HK-2 (cell line): ENCODE measurements around the gene BRD9.
"Not testable (repeated sequence)": the region's sequence is repeated elsewhere in the genome, so short reads cannot be mapped to it uniquely, and the experiment has no call there.

Experiments
- DNase-seq: peaks from one replicate; pipeline ENCODE4 v3.0.0-alpha.2; 2018; ENCODE audit not compliant: unreplicated experiment

Gene BRD9

GRCh38 chr5:922436-923280, 30.1 kb upstream of the BRD9 start:
- DNase-seq: no peak

DNA sequence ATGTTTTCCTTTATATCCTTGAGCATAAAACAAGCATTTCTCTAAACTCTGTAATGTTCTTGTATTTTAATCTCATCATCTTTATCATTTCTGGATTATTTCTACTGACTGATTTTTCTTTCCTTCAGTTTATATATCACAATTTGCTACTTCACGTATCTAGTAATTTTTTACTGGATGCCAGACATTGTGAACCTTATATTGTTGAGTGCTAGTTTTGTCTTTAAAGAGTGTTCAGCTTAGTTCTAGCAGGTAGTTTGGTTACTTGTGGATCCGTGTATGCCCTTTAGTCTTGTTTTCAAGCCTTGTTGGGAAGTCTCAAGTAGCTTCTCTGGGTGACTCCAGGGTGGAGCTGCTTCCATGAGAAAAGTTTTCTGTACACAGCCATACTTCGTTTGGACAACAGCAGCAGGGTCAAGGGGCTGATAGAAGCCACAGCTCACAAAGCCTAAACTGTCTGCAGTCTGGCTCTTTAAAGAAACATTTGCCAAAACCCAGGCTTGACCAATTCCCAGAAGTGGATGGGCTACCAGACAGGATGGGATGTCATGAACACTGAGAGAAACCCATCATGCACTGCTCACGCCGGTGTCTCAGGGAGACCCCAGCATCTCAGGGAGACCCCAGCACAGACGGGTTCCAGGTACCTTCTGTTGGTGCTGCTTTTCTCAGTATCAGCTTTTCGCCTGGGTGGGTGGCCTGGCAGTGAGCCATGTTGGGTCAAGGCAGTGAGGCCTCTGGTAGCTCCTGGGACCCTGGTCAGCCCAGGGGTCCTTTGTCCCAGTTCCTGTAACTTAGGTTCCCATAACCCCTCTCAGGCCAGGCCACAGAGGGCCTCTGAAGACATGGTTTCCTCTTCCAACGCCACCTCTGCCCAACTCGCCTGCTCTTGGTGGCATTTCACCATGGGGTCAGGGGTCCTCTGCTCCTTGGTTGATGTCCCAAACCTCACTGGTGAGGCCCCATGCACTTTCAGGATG, 29.1 kb upstream of the BRD9 start:
- no peak for DNase-seq

DNA sequence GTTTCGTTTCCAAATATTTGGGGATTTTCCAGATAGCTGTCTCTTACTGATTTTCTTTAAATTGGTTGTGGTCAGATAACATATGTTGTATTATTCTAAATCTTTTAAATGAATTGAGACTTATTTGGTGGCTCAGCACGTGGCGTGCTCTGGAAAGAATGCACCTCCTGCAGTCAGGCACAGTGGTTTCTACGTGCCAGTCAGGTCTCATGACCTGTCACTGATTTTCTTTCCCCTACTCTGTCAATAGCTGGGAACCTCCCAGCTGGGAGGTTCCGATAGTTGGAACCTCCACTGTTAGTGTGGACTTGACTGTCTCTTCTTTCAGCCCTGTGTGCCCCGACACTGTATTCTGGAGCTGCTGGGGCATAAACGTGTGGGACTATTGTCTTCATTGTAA, 27.7 kb upstream of the BRD9 start:
- DNase-seq: no peak

- no peak for DNase-seq
These were observed 26.9 kb upstream of the BRD9 start for GRCh38 chr5:919356-920000.

GRCh38 chr5:918717-919116, 26.1 kb upstream of the BRD9 start:
- DNase-seq: not testable (repeated sequence)

DNA sequence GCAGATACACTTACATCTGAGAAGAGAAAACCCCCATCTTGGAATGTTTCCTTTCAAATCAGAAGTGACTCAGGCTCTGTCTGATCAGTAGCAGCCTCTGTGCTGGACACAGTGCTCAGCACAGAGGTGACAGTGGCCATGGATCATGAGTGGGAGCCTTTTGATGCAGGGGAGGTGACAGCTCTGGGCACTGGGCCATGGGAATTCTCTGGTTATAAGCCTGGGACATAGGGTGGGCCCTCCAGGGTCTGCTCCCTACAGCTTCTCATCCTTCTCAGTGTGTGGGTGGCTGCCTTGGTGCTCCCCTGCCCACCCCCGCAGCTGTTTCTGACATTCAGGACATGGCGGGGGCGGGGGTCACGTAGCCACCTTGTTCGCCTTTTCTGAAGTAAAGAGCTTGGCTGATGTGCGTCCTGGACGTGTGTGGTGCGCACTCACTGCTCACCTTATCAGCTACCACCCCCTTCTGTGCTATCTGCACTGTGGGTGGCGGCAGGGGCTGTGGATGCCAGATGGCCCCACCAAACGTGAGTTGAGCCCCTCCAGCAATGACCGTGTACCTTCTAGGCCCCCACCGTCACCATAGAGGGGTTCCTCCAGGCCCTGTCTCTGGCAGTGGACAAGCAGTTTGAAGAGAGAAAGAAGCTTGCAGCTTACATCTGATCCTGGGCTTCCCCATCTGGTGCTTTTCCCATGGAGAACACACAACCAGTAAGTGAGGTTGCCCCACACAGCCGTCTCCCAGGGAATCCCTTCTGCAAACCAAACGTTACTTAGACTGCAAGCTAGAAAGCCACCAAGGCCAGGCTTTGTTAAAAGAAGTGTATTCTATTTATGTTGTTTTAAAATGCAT, 24.1 kb upstream of the BRD9 start:
- no peak for DNase-seq

DNA sequence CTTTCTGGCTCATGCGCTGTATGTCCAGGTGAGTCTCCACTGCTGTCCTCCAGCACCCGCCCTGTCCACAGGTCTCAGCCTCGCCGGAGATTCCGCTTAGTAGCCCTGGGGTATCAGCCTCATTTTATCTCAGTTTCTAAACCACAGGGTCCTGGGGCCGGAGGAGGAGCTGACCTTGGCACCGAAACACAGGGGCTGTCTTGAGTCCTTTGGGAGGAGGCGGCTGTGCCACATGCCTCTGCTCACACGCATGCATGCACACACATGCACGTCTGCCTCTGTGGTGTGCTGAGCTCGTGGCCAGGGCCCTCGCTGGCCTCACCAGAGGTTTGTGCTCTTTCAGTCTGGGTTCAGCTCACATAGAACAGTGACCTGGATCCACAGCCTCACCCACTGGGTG, 23.3 kb upstream of the BRD9 start:
- no peak for DNase-seq

DNA sequence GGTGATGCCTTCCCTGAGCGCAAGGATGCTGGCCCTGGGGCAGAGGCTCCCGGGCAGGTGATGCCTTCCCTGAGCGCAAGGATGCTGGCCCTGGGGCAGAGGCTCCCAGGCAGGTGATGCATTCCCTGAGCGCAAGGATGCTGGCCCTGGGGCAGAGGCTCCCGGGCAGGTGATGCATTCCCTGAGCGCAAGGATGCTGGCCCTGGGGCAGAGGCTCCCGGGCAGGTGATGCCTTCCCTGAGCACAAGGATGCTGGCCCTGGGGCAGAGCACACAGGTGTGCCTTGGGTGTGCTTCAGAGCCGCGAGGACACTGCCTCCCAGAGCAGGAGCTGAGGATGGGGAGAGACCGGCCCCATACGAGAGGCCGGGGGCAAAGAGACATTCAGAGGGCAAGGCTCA, 22.7 kb upstream of the BRD9 start:
- DNase-seq: not testable (repeated sequence)

DNA sequence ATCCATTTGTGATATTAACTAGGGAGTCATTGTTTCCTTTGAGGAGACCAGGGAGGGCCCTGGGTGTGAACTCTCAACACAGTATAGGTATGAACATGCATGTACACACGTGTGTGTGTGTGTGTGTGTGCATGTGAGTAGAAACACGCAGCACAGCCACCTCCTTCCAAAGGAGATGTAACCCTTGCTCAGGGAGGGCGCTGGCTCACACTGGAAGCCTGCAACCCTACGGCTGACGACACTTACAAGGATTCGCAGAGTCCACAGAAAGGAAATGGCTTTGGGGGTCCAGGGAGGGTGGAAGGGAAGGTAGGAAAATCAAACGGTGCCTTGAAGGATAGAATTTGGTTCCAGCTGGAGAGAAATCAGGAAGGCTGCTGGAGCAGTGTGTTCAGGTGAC, 22.0 kb upstream of the BRD9 start:
- no peak for DNase-seq

- no peak for DNase-seq
These were observed 21.6 kb upstream of the BRD9 start for GRCh38 chr5:914174-914573.

- peak; percentile 70 for DNase-seq
These were observed 19.9 kb upstream of the BRD9 start for GRCh38 chr5:912280-913091.

DNA sequence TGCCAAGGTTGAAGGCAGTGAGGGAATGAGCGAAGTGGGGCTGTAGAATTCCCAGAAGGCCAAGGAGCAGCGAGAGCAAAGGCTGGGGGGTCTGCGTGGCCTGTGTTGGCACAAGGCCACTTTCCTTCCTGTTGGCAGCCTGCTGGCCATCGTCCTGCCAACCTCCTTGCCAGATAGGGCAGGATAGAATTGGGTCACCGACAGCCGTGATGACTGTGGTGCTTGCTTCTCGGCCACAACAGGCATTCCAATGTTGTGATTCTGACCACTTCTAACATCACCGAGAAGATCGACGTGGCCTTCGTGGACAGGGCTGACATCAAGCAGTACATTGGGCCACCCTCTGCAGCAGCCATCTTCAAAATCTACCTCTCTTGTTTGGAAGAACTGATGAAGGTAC, 19.0 kb upstream of the BRD9 start:
- DNase-seq: peak; percentile 14

DNA sequence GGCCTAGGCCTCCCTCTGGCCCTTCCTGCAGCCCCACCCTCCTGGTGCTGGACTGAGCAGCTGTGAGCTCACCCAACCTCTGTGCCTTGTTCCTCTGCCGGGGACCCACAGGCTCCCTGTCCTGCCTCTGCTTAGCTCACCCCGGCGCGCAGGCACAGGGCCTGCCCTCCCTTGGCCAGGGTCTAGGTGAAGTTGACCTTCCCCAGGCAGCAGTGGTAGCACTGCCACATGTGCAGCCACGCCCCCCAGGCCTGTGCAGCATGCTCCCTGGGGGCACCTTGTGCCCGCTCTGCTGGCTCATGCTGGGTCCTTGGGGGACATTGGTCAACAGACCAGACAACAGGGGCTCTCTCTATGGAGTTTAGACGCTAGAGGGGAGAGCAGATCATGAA, 18.2 kb upstream of the BRD9 start:
- DNase-seq: no peak

DNA sequence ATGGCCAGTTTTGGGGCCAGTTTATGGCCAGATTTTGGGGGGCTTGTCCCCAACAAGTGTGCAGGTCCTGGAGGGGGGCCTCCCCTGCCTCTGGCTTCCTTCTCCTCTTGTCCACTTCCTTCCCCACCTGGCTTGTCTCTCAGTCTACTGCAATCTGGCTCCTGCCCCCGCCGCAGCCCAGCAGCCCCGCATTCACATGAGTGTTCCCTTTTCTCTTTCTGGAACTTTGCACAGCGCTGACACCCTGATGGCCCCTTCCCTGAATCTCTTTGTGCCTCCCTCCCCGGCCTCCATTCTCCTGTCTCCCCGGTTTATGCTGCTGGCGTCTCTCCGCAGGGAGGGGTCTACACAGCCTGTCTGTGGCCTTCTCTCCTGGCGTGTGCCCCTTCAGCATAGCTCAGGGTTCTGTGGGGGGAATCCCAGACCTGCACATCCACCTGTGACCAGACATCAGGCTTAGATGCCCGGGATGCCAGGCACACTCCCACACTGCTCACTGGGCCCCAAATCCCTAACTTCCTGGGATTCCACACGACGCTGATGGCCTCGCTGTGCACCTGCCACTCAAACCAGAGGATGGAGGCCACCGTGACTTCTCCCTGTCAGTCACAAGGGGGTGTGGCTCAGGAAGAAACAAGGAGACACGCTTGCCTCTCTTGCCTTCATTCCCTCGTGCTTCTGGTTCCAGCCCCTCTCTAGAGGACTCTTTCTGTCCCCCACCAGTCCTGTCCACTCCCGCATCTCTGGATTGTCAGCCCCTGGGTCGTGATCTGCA, 17.6 kb upstream of the BRD9 start:
- DNase-seq: no peak

- no peak for DNase-seq
These were observed 16.5 kb upstream of the BRD9 start for GRCh38 chr5:909086-909485.

- no peak for DNase-seq
These were observed 15.6 kb upstream of the BRD9 start for GRCh38 chr5:908172-908571.

DNA sequence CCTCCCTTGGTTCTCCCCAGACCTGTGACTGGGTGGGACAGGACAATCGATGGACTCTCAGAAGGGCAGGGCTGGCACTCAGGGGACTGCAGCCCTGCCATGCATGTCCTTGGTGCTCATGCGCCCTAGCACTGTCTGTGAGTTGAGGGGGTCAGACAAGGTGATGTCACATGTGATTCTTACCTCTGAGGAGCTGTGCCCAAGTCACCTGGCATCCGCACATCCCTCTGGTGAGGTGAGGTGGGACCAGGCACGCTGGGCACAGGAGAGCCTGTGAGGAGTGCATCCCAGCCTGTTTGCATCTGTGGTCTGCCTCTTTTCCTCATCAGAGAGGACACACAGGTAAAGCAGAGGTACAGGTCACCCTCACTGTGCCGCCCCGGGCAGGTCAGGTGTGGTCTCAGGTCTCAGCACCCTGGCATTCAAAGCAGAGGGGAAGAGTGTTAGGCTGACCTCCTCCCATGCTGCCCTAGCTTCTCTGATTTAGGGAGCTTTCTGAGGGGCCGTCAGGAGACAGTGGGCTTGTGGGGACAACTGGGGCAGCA, 14.8 kb upstream of the BRD9 start:
- no peak for DNase-seq

DNA sequence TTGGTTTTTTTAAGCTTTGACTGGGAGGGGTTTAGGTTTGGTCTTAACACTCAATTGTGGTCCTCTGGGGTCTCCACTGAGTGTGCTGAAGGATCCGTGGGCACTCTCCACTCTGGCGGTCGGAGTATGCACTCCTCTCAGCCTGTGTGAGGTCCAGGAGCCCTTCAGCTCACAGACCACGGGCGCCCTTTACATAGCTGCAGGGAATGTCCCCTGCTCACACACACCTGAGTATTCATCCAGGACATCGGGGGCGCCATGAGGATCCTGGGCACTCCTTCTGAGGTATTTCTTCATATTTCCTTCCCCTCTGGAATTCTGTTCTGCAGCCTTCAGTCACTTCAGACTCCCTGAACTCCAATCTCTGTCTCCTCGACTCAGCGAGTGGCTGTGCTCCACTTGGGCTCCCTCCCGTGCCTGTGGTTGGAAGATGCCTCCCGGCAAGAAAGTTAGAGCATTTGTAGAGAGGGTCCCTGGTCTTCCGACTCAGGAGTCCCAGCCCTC, 12.6 kb upstream of the BRD9 start:
- no peak for DNase-seq

DNA sequence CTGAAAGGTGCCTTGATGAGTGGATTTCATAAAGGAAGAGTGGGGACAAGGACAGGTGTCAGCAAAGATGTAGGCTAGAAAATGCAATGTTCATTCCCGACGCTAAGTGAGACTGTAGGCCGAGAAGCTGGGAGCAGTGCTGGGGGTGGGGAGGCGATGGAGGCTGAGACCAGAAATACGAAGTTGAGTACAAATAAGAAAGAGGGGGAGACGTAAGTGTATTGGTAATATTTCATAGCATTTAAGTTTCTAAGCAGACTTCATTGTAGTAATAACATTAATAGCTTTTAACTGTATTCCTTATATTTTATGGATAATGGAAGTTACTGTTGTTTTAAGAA, 11.1 kb upstream of the BRD9 start:
- DNase-seq: no peak
